ENCODE measurements around the gene AK2.
"Not testable (repeated sequence)": the region's sequence is repeated elsewhere in the genome, so short reads cannot be mapped to it uniquely, and the experiment has no call there.

AK2 gene

DNA sequence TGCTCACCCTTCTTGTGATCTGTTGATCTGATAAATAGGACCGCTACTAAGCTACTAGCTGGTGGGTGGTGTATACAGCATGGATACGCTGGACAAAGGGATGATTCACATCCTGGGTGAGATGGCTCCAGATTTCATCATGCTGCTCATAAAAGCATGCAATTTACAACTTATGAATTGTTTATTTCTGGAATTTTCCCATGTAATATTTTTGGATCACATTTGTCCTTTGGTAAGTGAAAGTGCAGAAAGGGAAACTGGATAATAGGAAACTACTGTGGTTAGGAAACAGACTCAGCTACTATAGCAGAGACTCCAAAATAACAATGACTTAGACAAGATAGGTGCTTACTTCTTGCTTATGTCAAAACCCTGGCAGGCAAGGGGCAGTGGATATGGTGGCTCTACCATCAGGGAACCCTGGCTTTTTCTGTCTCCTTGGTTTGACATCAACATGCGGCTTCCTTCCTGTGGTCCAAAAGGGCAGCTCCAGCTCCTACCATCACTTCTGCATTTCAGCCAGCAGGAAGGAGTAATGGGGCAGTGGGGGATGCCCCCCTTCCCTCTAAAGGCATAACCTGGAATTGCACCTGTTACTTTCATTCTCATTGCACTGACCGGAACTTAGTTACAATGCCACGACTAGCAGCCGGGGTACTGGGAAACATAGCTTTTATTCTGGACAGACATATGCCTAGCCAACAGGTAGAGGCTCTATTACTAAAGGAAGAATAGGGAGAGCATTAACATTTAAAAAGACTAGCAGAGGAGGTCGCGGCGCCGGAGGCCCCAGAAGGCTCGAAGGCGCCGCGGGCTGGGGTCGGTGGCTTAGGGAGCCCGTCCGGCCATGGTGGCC lies 13.8 kb upstream of the AK2 start:
- DNase-seq = peak in 1 of 2 donors; percentile 14

DNA sequence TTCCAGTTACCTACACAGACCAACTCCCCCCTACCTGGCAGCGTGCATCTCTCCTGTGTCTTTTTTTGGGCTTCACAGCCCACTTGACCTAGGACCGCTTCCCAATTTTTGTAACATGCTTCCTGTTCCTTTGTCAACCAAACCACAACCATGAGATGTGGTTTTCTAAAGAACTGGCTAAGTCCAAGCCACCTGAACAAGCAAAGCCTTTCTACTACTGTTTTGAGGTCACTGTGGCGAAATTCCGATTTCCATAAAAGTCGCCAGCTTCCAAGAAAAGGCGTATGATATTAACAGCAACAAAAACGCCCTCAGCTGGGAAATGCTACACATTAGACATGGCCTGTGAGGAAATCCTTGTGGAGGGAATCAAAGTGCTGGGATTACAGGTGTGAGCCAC lies 12.7 kb upstream of the AK2 start:
- DNase-seq = no peak

DNA sequence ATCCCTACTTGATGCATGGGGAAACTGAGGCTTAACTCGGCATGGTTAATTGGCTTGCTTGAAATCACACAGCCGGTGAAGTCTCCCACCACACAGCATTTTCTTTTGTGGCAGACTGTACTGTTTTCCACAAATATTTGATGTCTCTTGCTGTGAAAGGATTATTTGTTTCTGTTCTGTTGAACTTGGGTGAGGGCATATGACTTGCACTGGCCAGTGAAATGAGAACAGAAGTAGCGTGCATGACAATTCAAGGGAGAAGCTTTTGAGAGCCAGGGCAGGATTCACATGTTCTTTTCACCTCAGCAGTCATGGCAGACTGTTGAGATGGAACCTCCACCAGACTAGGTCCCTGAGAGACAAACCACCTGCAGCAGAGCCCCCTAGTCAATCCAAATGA lies 11.7 kb upstream of the AK2 start:
- no peak for DNase-seq

DNA sequence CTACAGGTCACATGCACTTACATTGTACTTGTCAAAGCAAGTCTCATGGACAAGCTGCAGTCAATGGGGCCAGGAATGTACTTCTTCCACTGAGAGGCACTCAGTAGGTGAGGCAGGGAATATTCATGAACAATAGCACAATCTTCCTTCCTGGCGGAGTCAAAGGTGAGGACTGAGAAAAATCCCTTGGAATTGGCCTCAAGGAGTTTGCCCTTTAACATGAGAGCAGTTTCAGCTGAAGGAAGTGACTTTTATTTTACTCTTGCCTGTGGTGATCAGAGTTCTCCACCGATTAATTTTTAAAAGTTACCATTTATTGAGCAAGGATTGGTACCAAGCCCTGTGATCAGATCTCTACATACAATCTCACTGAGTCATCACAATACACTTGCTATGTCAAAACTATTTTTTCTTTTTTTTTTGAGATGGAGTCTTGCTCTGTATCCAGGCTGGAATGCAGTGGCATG lies 11.2 kb upstream of the AK2 start:
- DNase-seq = no peak

DNA sequence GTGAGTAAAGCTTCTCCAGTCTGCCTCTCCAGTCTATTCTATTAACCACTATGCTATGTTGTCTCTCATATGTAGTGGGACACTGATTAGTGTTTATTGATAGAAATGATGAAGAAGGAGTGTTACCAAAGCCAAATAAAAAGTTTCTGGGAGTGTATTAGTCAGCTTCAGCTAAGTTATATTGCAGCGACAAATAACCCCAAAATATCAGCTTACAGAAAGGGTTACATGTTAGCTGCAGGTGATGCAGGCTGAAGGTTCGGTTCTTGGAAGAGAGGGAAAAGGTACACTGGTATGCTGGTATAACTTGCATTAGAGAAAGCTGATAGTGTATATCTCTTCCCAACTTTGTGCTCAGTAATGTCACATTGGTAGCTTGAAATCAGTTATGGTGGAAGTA lies 10.6 kb upstream of the AK2 start:
- DNase-seq = no peak

DNA sequence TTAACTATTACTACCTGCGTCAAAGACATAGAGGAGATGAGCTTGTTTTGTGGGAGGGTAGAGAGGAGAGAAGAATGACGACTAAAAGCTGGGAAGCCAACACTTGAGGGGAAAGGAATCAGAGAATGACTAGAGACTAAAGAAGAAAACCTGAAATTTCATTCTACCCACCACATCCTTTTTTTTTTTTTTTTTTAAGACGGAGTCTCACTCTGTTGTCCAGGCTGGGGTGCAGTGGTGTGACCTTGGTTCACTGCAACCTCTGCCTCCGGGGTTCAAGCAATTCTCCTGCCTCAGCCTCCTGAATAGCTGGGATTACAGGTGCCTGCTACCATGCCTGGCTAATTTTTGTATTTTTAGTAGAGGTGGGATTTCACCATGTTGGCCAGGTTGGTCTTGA lies 9.6 kb upstream of the AK2 start:
- DNase-seq = not testable (repeated sequence)

DNA sequence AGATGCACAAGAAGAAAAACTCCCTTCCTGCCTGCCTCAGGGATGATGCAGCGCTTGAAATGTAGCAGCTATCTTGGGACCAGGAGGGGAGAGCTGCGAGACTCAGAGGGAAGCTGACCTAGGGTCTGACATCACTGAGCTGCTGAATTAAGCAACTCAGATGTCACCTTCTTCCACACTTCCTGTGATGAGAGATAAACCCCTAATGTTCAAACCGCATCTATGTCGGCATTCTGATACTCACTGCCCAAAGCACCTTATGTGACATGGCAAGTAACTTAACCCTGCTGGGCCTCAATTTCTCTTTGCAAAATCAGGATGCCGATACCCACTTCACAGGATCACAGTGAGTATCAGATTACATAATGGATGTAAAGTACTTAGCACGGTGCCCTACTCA lies 9.1 kb upstream of the AK2 start:
- no peak for DNase-seq

DNA sequence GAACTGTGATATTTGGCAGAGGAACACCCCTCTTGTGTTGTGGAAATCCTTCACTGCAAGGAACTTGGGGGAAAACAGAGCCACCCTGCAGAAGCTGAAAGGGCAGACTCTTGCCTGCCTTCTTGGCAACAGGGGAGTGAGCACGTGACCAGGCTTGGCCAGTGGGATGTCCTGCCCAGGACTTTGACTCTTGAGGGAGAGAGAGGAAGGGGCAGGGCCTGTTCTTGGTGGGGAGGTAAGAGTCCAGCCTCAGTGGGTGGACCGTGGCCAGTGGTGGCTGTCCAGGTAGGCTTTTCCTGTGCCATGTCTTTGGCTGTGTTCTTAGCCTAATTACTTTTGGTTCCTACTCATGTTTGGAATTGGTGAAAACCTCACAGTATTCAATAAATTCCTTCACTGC lies 8.6 kb upstream of the AK2 start:
- DNase-seq = no peak

DNA sequence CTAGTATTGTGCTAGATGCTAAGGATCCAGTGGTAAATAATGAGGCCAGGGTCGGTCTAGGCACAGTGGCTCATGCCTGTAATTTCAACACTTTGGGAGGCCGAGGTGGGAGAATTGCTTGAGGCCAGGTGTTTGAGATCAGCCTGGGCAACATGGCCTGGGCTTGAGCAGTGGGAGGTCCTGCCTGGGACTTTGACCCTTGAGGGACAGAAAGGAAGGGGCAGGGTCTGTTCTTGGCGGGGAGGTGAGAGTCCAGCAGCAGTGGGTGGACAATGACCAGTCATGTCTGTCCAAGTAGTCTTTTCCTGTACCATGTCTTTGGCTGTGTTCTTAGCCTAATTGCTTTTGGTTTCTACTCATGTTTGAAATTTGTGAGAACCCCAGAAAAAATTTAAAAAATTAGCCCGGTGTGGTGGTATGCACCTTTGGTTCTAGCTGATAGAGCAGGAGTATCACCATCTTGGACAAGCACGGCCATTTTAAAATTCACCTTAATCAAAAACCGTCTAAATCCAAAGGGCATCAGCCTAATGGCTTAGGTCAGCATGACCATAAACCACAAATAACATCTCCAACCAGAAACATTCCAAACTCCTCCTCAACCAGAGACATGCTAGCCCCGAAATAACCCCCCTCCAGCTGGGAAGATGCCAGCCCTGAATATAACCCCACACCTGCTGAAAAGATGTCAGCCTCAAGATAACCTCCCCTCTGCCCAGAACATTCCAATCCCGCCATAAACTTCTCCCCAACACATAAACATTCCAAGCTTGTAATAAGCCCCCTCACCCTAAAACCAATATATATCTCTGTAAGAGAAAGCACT lies 6.8 kb upstream of the AK2 start:
- no peak for DNase-seq

DNA sequence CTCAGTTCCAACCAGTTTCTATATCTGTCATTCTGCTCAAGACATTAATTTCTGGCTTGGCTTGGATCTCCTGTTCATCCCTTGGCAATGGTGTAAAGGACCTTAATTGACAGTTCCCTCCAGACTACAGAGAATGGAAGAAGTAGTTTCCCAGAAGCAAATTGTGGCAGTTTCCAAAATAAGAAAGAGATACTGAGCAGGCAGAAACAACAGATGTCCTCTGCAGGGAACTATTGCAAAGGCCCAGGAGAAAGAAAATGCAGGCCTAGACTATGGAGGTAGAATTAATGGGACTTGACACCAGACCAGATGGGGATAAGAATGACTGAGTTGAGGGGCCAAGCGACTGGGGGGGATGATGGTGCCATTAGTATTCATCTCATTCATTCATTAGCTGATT lies 6.1 kb upstream of the AK2 start:
- no peak for DNase-seq

DNA sequence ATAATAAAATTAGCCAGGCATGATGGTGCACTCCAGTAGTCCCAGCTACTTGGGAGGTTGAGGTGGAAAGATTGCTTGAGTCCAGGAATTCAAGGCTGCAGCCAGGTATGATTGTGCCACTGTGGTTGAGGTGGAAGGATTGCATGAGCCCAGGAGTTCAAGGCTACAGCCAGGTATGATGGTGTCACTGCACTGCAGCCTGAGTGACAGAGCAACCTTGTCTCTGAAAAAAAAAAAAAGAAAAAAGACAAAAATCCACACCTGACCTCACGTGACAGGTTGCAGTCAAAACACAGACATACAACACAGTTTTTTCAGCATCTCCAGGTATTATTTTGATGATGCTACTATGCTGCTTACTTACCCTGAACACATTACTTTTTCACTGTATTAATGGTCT lies 4.3 kb upstream of the AK2 start:
- DNase-seq = no peak

DNA sequence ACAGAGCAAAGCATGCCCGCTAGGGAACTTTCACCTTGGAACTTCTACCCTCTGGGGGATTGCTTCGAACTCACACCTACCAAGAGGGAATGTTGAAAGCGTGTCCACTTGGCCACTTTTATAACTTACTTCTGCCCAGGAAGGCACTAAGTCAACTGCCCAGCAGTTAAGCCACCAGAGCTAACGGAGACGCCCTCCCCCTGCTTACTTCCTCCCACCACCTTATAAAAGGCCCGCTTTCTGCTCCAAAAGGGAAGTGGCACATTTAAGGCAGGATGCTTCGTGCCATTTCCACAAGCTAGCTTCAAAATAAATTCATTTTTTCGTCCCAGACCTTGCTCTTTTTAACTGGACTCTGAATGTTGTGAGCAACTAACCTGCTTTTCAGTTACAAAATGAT lies 3.2 kb upstream of the AK2 start:
- no peak for DNase-seq

DNA sequence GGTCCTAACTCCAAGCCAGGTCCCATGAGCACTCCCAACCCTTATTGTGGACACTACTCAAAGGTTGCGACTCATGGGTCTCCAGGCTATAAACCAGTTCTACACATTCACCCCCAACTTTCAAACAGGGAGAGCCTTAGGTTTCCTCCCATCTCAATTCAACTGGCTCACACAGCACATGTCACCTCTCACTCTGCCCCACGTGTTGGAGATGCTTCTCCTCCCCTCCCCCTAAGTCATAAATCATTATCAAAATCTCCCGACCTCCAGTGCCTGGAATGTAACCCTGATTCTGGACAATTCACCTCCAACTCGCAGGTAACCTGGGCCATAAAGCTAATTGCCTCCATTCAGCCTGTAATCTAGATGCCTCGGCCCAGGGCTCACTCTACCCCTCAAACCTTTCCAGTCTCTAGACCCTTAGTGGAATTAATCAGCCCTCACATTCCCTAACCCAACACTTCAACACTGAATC lies 595 bp downstream of the AK2 start:
- DNase-seq = no peak

DNA sequence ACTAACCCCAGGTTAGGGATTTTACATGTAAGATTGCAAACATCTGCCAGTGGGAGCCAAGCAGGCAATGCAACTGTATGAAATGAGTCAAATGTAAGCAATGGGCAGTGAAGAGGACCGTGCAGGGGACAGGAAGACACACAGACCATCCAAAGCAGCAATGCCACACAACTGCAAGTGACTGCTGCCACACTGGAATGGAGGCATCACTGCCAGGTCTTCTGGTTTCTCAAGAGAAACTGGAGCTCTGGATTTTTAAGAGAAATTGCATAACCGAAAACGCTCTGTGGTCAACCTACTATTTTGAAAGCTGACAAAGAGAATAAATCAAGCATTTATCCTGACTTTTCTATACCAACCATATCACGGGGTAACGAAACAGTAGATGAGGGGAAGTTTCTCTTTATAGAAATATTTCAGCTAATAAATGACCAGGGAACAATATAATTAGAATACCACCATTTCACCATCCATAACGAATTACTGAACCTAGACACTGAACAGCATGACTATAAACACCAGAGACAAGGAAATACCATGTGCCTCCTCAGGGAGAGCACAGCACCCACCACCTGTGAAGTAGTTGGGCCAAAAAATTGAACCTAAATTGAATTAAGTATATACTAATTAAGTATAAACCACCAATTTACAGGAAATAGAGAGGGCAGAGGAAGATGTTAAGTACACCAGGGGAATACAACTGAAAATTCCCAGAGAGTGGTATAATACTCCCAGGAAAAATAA lies 4.4 kb downstream of the AK2 start:
- DNase-seq = no peak

DNA sequence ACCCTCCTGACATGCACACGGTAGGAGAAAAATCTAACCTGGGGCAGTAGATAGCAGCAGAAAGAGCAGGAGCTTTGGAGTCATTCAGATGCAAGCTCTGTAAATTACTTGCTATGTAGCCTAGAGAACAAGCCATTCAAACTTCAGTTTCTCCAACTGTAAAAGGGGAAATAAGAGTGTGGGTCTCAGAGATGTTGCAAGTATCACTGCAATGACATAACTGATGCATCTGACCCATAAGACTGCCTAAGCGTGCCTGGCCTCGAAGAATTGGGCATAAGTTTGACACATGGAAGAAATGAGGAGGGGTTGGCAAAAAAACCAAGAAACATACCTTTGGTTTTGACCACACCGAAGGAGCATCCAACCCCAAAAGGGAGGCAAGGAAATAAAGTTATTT lies 5.2 kb downstream of the AK2 start:
- DNase-seq = no peak

DNA sequence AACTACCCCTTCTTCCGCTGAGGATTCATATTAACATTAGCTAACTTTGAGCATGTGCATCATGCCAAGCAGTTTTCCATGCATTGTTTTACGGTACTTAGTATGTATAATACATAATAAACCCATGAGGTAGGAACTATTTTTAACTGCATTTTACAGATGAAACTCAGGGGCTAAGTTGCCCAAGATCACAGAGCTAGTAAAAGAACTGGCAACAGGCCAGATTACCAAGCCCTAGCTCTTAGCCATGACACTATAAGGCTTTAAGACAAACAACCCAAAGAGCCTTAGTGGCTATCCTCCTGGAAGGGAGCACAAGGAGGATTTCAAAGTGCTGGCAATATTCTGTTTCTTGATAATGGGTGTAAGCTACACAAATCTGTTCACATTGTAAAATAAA lies 6.1 kb downstream of the AK2 start:
- DNase-seq = no peak

DNA sequence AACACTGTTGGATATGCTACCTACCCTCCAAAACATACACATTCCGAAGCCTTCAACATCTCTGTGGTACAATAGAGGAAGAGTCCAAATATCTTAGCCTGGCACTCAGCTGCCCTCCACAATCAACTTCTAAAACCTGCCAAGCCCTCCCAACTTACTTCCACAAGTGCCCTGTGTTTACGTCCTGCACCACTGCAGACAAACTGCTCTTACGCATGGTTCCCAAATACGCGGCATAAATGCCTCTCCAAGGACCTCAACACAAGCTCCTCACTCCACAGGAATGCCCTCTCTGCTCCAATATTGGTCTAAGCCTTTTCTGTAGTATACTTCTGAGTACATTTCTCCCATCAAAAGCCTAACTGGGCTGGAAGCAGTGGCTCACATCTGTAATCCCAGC lies 6.8 kb downstream of the AK2 start:
- no peak for DNase-seq

DNA sequence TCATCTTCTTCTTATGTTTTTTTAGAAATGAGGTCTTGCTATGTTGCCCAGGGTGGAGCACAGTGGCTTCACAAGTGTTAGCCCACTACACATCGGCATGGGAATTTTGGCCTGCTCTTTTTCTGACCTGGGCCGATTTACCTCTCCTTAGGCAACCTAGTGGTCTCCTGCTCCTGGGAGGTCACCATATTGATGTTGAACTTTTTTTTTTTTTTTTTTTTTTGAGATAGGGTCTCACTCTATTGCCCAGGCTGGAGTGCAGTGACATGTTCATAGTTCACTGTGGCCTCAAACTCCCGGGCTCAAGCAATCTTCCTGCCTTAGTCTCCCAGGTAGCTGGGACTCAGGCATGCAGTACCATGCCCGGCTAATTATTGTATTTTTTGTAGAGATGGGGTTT lies 7.5 kb downstream of the AK2 start:
- no peak for DNase-seq

DNA sequence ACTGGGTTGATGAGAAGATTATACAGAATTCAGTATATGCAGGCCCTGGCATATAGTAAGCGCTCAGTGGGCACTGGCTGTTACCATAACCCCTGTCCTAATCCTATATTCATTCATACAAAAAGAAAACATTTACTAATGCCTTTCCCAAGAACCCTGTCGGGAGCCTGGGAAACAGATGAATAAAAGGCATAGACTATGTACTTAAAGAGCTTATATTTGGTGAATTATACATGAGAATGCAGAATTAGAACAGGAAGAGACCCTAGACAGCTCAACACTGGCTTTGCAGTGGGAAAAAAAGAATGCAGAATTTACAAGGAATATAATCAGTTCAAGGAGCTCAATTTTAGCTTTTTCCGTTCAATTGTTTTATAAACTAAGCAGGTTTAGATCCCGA lies 10.9 kb downstream of the AK2 start:
- no peak for DNase-seq

DNA sequence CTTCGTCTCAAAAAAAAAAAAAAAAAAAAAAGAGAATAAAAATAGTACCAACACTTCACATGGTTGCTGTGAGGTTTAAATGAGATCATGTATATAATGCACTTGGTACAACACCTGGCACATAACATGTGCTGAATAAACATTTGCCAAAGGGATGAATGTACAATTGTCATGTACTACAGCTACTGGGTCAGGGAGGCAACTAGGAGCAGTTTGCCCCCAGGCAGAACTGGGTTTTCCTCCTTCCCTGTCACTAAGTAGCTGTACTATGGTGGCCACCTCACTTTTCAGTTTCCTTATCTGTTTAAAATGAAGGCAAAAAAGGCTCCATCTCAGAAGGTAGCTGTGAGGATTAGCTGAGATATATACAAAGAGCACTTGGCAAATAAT lies 11.5 kb downstream of the AK2 start:
- DNase-seq = no peak

DNA sequence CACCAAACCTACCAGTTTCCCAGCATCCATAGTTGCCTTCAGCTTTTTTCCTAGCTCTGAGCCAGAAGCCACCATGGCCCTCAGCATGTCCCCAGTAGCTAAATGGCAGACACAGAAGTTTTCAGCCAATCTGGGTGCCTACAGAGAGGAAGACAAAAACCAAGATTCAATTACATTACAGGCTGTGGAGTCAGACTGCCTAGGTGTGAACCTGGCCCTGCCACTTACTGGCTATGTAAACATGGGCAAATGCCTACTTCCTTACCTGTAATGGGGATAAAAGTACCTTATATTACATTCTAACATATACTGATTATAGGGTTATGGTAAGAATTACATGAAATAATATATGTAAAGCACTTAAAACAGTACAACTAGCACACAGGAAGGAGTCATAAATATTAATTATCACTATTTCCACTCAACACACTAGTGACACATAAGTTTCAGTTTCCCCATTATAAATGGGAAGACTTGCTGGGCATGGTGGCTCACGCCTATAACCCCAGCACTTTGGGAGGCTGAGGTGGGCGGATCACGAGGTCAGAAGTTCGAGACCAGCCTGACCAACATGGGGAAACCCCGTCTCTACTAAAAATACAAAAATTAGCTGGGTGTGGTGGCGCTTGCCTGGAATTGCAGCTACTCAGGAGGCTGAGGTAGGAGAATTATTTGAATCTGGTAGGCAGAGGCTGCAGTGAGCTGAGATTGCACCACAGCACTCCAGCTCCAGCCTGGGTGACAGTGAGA lies 12.1 kb downstream of the AK2 start:
- DNase-seq = not testable (repeated sequence)

DNA sequence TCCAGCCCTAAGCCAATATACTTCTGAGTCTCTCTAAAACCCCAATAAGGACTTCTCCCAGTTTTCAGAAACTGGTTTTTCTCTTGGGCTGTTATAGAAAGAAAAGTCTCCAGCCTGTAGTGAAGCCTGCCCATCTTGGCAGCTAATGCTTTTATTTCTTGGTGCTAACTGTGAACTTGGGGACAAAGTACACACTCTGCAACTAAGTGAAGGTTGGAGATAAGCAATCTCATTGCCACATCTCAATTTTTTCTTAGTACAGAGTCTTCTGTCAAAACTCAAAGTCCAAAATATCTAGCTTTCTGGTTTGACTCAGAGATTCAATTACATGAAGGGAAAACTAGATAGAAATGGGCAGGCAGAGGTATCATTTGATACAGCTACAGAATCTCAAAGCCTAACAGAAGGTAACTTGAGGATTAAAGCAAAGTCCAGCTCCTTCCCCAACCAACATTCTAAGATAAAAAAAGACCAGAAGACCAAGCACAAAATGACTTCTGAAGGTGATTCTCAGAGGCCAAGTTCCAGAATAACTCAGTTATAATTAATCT lies 14.0 kb downstream of the AK2 start:
- DNase-seq = no peak
